T-helper 2 cell treated with Interferon-gamma antibody and Interleukin-4, amounts not matched to agents 100 ng/mL and 5 ng/mL, for 36 hours (primary cell): ENCODE data around the gene ZNF200. TPM values are rescaled to one million over a fixed set of nuclear protein-coding genes. Genes with fewer than 3 reads are reported as not detected.
"Not testable (repeated sequence)": the region's sequence is repeated elsewhere in the genome, so short reads cannot be mapped to it uniquely, and the experiment has no call there.

Experiments used
- intact Hi-C: fragments of 100-400 bp; cut with micrococcal nuclease; formaldehyde crosslinking; loops from one replicate; pipeline ENCODE4 v1.15.1; 2023
- total RNA-seq: library from RNA; stranded (reverse); gene quantifications from 2 replicates; pipeline ENCODE4 v1.2.3, GENCODE V29; 2022

ZNF200 gene
- total RNA-seq, 1 donor from 2014 or later = 14.4 TPM

DNA sequence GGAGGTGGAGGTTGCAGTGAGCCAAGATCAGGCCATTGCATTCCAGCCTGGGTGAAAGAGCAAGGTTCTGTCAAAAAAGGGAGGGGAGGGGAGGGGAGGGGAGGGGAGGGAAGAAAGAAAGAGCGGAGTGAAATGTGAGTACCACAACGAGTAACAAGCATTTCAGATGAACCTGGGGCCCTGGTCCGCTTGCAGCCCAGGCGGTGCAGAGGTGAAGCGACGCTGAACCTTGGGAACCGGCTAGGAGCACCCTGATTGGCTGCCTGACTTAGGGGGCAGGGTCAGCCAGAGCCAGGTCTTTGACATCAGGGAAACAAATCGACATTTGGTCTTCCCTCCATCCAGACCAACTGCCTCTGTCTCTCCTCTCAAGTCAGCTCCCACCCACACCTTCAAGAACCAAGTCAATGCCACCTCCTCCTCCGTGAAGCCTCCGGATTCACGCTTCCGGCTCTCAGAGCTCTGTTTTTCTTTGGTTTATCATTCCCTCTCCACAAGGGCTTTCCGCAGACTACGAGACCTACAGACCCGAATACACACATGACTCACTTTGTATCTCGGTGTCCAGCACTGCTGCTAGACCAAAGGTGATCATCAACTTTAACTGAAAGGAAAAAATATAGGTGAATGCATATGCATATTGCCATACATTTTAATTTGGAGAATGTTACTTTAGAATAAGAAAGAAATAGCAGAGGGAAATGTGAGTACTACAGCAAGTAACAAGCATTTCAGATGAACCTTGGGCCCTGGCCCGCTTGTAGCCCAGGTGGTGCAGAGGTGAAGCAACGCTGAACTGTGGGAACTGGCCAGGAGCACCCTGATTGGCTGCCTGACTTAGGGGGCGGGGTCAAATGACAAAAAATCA lies 27.6 kb downstream of the ZNF200 start:
- intact Hi-C loops = no loop called here

DNA sequence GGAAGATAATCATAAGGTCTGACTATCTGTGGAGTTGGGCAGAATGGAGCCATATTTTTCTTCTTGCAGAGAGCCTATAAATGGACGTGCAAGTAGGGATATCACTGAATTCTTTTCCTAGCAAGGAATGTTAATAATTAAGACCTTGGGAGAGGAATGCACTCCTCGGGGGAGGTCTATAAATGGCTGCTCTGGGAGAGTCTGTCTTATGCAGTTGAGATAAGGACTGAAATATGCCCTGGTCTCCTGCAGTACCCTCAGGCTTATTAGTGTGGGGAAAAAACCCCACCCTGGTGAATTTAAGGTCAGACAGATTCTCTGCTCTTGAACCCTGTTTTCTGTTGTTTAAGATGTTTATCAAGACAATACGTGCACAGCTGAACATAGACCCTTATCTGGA lies 29.0 kb downstream of the ZNF200 start:
- intact Hi-C loops = not testable (repeated sequence)

DNA sequence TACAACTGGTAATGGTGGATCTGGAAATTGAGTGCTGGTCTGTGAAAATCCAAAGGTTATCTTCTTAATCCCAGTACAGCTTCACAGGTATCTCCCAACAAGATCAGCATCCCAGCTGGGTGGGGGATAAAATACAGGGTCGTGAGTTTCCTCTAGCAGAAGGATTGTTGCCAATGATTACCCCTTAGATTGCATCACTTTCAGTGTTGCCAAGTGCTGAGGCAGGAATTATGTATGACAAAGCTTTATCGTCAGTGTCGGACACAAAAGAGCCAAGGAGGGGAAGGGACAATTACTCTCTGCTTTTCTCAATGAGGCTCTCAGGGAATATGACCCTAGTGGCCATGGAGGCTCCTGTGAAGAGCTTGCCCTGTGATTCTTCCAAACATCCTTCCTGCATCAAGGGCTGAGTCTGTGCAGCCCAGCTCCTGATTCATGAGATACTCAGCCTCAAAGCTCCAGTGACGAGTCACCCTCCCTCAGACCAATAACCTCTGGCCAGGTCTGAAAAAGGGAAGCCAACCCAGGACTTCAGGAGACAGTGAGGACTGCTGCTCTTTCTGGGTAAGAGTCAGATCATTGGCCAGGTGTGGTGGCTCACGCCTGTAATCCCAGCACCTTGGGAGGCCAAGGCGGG lies 31.9 kb downstream of the ZNF200 start:
- intact Hi-C loops = no loop called here

DNA sequence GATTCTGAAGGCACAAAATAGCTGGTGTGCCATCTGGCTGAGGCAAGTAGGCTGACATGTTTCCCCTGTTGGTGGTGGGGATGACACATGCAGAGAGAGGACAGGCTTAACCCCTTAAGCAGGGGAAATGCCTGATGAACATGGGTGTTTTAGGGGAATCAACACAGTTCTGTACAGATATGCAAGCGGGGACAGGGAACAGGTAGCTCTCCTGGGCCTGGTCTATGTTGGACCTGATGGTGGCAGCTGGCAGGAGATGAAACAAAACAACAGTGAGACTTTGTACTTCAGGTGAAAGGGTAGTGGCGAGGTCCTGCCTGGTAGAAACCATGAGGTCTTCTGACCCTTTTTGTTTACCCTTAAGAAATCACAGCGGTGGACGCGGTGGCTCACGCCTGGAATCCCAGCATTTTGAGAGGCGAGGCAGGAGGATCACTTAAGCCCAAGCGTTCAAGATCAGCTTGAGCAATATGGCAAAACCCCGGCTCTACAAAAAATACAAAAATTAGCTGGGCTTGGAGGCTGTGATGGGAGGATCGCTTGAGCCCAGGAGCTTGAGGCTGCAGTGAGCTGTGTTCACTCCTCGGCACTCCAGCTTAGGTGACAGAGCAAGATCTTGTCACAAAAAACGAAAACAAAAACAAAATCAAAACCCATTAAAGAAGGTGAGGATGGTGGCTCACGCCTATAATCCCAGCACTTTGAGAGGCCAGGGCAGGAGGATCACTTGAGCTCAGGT lies 36.5 kb downstream of the ZNF200 start:
- intact Hi-C loops = no loop called here

DNA sequence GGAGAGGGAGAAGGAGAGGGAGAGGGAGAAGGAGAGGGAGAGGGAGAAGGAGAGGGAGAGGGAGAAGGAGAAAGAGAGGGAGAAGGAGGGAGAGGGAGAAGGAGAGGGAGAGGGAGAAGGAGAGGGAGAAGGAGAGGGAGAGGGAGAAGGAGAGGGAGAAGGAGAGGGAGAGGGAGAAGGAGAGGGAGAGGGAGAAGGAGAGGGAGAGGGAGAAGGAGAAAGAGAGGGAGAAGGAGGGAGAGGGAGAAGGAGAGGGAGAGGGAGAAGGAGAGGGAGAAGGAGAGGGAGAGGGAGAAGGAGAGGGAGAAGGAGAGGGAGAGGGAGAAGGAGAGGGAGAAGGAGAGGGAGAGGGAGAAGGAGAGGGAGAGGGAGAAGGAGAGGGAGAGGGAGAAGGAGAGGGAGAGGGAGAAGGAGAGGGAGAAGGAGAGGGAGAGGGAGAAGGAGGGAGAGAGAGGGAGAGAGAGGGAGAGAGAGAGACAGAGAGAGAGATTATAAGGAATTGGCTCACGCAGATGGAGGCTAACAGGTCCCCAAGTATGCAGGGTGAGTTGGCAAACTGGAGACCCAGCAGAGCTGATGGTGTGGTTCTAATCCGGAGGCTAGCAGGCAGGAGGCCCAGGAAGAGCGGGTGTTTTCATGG lies 37.1 kb downstream of the ZNF200 start:
- intact Hi-C loops = not testable (repeated sequence)

DNA sequence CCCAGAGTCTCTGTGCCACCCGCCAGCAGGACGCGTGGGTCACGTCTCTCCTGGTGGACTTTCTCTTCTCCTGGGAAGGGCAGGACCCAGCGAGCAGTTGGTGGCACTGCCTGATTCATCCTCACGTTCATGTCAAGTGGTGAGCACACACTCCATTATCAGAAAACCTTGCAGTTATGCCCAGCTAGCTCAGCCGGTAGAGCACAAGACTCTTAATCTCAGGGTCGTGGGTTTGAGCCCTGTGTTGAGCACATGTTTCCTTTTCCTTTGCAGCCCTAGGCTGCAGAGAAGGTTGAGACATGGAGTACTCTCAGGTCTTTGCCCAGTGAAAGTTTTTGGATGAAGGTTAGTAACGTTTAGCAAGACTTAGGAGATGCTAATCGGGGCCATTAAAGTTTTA lies 39.0 kb downstream of the ZNF200 start:
- intact Hi-C loops = no loop called here

DNA sequence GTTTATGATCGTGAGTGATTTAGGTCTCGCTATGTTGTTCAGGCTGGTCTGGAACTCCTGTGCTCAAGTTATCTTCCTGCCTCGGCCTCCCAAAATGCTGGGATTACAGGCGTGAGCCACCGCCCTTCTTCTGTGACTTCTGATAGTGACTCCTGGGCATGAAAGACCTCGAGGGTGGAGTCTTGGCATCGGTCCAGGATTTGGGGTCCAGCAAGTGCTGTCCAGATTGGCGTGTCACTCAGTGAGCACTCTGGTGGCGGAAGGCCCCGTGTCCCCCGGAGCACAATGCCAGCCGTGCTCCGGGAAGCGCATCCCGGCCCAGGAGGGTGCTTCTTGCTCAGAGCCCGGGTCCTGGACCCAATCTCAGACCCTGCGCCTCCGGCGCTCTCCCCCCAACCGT lies 40.2 kb downstream of the ZNF200 start:
- intact Hi-C loops = no loop called here

DNA sequence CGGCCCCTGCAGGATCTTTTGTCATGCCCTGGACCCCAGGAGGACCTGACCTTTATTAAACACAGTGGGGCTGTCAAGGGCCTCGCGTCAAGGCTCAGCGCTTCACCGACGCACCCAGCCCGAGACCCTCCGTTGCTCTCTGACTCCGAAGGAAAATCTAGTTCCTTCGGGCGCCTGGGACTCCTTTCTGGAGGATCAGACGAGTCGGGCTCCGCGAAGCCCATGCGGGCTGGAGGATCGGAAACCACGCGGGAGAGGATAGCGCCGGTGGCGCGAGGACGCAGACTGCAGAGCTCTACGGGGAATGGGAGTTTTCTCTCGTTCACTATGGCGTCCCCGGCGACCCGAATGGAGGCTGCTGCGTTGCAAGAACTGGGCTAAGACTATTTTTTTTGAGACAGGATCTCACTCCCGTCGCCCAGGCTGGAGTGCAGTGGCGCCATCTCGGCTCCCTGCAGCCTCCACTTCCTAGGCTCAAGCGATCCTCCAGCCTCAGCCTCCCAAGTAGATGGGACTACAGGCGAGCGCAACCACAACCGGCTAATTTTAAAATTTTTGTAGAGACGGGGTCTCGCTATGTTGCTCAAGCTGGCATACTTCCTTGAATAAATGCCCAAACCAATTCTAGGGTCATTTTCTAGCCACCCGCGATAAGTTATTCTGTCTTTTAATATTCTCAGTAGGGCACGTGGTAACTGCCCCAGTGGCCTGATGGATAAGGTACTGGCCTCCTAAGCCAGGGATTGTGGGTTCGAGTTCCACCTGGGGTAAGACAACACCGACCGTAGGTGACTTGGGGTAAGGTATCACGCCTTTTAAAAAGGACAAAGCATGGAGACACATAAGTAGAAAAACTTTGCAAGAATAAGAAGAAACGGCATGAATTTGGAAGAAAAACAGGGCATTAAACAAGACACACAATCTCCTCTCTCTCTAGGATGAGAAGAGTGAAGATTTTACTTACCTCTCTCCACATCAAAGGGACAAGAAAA lies 41.4 kb downstream of the ZNF200 start:
- intact Hi-C loops = no loop called here

DNA sequence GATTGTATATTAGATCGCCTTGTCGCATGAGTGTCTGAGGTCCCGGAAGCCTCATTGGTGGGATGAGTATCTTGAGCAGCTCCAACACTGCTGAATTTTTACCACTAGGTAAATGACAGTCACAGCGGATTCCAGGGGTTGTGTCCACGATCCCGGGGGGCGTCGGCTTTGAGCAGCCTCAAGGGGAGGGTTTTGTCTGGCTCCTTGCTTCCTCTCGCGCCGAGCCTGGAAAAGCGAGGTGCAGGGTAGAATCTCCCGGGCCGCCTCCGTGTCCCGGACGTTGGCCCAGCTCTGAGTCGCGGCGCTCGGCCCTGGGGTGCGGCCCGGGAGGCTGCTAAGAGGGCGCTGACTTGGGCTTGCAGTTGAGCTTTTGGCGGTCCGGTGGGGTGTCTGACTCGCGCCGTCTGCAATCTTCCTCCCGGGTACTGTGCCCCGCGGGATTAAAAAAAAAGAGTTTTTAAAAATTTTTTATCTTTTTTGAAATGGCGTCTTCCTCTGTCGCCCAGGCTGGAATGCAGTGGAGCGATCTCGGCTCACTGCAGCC lies 42.4 kb downstream of the ZNF200 start:
- intact Hi-C loops = no loop called here

DNA sequence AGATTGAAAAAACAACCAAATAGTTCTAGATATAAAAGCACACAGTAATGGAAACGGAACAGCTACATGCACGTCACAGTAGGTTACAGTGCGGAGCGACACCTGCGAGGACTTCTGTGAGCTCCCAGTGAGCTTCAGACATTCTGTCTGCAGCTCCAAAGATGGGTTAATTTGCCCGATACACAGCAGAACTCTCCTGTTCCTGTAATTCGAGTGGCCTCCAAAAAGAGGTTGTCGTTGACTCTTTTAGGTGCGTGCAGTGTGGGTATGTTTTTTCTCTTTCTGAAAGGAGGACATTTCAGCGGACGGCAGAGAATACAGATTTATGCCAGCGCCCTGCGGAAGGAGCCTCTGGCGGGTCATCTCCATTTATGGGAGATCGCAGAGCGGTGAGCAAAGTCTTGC lies 44.0 kb downstream of the ZNF200 start:
- intact Hi-C loops = no loop called here

DNA sequence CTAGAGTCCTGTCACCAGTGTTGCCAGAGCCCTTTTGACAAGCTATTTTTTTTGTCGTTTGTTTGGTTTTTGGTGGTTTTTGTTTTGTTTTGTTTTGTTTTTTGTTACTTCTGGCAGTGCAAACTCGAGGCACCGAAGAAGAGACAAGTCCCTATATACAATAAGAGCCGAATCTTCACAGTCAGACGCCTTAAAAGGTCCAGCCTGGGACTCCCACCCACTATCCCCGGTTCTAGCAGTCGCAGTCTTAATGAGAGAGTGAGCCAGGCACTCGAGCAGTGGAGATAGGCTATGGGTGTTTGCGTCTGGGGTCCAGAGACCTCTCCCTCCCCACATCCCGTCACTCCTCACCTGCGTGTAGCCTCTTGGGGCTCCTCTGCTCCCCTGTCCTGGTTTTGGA lies 45.1 kb downstream of the ZNF200 start:
- intact Hi-C loops = loop anchor here (2.0 to 10.0 kb wide), 2 partner anchors 33 to 95 kb away; partner anchors contain the start of gene ZNF263

DNA sequence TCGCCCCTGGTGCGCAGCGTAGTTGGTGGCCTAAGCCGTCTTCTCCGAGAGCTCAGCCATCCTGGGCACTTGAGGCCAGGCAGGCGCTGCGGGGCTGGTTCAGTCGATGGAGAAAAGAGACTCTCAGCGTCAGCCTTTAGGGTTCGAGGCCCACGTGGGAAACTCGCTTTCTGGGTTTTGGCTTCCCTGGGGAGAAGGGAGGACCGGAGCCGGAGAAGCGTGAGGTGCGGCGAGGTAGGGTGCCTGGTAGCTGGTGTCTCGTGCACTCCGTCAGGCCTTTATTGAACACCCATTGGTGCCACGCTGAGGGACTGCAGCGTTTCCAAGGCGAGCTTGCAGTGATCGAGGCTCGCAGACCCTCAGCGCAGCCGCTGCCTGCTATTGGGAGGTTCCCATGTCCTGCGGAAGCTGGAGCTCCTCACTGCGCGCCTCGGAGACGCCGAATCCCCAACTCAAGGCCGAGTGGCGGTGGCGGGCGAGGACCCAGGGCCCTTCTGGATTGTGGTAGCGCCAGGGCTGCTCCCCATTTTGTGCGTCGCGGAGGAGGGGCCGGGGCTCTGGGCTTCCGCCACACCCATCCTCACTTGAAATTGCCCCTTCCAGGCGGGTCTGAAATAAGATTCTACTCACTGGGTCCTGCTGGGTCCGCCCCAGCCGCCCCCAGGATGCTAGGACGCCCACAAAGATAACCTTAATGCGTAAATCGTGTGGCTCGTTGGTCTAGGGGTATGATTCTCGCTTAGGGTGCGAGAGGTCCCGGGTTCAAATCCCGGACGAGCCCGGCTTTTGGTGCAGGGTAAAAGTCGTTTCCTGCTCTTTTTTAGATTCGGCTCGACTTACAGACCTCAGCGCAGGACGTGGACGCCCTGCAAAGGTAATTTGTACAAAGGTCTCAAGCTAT lies 45.8 kb downstream of the ZNF200 start:
- intact Hi-C loops = loop anchor here (2.0 to 10.0 kb wide), 2 partner anchors 32 to 96 kb away; partner anchors contain the start of gene ZNF263

DNA sequence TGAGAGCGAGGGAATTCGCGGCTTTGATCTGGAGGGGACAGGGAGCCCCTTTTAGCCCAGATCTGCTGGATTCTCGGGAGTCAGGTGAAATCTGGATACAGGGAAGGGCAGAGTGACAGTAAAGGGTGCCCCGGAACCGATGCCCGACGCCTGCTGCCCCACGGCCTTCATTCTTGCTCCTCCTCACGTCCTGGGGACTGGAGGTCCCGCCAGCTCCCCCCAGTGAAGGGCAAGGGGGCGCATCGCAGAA lies 46.4 kb downstream of the ZNF200 start:
- intact Hi-C loops = loop anchor here (2.0 to 10.0 kb wide), 2 partner anchors 32 to 96 kb away; partner anchors contain the start of gene ZNF263

DNA sequence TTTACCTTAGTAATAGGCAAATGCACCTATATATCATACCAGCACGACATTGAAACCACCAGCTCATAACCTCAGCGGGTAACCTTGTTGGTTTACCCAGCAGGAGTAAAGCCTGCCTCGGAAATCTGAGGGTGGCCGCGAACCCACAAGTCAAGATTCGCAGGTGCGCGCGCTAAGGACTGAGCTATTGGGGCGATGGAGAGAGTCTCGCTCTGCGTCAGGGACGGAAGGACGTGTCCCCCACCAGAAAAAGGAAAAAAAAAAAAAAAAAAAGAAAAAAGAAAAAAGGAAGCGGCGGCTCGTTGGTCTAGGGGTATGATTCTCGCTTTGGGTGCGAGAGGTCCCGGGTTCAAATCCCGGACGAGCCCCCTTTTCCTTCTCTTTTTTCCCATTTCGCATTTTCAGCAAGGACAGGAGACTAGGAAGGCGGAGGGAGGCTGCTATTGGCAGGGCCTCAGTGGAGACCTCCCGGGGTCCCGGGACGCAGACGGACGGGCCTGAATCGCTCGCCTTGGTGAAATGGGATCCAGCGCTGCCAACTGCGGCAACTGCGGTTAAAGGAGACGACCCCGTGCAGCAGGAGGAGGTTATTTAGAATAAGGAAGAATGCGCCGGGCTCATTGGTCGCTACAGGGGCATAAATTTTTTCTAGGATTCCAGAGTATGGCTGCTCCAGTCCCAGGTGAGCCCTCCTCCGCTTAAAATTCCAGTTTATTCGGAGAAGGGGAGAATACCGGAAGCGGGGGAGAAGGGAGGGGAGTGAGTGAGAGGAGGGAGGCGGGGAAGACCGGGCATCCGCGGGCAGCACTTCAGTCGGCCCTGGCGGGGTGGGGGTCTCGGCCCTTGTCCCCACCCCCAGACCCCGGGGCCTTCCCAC lies 46.9 kb downstream of the ZNF200 start, which contains the start of gene OR1F1:
TSS of gene OR1F1 (plus strand) at position 407 of the 877 bp plus-strand sequence.
- intact Hi-C loops = loop anchor here (2.0 to 10.0 kb wide), 2 partner anchors 31 to 97 kb away; partner anchors contain the start of gene ZNF263

DNA sequence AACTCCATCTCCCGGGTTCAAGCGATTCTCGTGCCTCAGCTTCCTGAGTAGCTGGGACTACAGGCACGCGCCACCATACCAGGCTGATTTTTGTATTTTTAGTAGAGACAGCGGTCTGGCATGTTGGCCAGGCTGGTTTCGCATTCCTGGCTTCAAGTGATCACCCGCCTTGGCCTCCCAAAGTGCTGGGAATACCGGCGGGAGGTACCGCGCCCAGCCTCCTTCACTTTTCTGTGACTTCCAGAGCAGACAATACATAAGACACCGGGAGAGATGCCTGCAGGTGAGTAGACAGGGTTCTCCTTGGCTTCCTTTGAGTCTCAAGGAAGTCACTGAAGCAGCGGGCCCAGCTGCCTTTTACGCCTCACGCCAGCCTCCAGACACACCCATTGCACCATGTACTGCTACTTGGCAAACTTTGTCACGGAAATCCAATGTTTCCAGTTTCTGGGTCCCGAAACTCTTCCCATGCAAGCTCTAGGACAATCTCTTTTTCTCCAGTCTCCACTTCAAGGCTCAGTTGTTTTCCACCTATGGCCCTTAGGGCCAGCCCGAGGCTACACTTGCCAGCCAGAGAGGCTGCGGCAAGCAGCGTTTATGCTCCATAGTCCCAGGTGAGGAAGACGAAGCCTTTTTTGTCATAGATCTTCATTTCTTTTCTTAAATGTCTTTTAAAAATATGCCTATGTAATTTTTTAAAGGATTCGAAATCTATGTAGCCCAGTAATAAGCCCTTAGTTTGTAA lies 47.8 kb downstream of the ZNF200 start:
- intact Hi-C loops = loop anchor here (10.0 kb wide), 1 partner anchor 98 kb away; the partner anchor contains the start of gene ZNF263

DNA sequence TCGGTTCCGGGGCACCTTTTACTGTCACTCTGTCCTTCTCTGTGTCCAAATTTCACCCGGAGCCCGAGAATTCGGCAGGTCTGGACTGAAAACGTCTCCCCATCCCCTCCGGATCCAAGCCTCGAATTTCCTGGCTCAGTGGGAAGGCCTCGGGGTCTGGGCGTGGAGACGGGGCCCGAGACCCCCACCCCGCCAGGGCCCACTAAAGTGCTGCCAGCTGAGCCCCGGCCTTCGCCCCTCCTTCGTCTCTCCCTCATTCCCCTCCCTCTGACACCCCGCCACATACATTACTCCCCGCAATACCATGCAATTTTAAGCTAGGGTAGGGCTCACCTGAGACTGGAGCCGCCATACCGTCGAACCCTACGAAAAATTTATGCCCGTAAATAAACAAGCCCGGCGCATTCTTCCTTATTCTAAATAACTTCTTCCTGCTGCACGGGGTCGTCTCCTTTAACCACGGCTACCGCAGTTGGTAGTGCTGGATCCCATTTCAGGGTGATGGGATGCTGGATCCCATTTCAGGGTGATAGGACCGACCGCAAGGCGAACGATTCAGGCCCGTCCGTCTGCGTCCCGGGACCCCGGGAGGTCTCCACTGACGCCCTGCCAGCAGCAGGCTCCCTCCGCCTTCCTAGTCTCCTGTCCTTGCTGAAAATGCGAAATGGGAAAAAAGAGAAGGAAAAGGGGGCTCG lies 51.4 kb downstream of the ZNF200 start:
- intact Hi-C loops = loop anchor here (10.0 kb wide), 1 partner anchor 101 kb away; the partner anchor contains the start of gene ZNF263
